Adrenal gland (tissue), 5 donors: ENCODE results near the gene SULT1C4.

Source experiments
- POLR2A ChIP-seq, 2 donors: fragments of 450-650 bp; IDR thresholded peaks; one replicate each; pipeline ENCODE4 v1.6.1; 2017; ENCODE audit warnings: antibody characterized with exemption in 2 of 2, mild to moderate bottlenecking in 2 of 2, moderate library complexity in 1 of 2
- TF ChIP-seq, protein P1 (sequence below), 6 experiments: fragments of 450-650 bp in 4 of 6; fragments of 200-600 bp in 2 of 6; sonication (generic) in 1 of 6; IDR thresholded peaks; 1 replicate in 5 of 6; 2 replicates in 1 of 6; pipeline versions ENCODE4 v1.5.1 to v1.8.0; 2016 to 2021; ENCODE audit warnings: antibody characterized with exemption in 6 of 6, mild to moderate bottlenecking in 2 of 6, moderate library complexity in 1 of 6
- donor health status: DM: no; HTN: no; CAD: no.

DNA sequence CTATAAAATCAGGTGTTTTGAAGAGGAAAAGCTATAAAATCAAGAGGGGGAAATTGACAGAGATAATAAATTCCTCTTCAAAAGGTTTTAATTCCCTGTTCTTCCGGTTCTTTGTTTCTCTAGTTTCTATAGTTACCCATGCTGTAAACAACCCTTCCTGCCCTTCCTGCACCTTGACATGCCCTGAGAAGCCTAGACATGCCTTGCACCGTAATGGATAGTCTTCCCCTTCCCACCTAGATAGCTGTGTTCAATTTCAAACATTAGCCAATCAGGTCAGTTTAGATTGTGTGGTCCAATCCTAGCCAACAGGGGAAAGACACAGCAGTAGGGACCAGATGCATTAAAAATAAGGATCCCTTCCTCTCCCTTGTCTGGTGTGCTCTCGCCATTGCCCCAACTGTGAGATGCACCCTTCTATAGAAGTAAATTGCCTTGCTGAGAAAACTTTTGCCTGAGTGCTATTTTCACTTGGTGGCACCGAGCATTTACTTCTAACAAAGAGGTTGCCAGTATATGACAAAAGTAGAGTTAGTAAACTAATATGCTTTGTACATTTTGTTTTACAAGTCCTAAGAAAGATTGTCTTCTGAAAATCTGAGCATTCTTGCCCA is 27.1 kb downstream of the SULT1C4 start:
- TF ChIP-seq, protein P1, sequence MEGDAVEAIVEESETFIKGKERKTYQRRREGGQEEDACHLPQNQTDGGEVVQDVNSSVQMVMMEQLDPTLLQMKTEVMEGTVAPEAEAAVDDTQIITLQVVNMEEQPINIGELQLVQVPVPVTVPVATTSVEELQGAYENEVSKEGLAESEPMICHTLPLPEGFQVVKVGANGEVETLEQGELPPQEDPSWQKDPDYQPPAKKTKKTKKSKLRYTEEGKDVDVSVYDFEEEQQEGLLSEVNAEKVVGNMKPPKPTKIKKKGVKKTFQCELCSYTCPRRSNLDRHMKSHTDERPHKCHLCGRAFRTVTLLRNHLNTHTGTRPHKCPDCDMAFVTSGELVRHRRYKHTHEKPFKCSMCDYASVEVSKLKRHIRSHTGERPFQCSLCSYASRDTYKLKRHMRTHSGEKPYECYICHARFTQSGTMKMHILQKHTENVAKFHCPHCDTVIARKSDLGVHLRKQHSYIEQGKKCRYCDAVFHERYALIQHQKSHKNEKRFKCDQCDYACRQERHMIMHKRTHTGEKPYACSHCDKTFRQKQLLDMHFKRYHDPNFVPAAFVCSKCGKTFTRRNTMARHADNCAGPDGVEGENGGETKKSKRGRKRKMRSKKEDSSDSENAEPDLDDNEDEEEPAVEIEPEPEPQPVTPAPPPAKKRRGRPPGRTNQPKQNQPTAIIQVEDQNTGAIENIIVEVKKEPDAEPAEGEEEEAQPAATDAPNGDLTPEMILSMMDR (IDR thresholded peaks at IDR 0.05), result no peak
- no peak for TF ChIP-seq POLR2A (IDR thresholded peaks at IDR 0.05)
